GM12878 (cell line): ENCODE data around the gene ETNK2. TPM values are rescaled to one million over a fixed set of nuclear protein-coding genes. Genes with fewer than 3 reads are reported as not detected.

Source experiments
- ATAC-seq: fragments of 200-7000 bp; cut with Tn5 transposase; 3 replicates; pipeline ENCODE4 v1.9.1; 2020; ENCODE audit warnings: mild to moderate bottlenecking, moderate library complexity
- BruUV-seq: library from RNA; stranded (reverse); fragments of 400-500 nt; replicated peaks from 2 replicates; lab custom pipeline; 2021; lab: Mats Ljungman, UMichigan
- CTCF ChIA-PET: fragments of 300-600 bp; sonication (Branson Sonifier 250); formaldehyde crosslinking; extraction: SDS; loops from one replicate; lab custom pipeline; 2021; ENCODE audit warnings: inconsistent platforms; lab: Yijun Ruan, JAX
- POLR2A ChIA-PET: fragments of 350-600 bp; formaldehyde crosslinking; extraction: SDS; loops from one replicate; lab custom pipeline; 2021; ENCODE audit warnings: inconsistent platforms; lab: Charles Lee
- RAD21 ChIA-PET: fragments of 300-600 bp; sonication (Branson Sonifier 250); formaldehyde crosslinking; loops from one replicate; lab custom pipeline; 2023; ENCODE audit warnings: antibody characterized with exemption; ENCODE audit not compliant: unreplicated experiment; lab: Charles Lee
- SMC1A ChIA-PET: fragments of 300-600 bp; sonication (Branson Sonifier 250); formaldehyde crosslinking; loops from one replicate; lab custom pipeline; 2023; ENCODE audit not compliant: unreplicated experiment, uncharacterized antibody; lab: Charles Lee
- DNase-seq: peaks from one replicate; pipeline ENCODE4 v3.0.0-alpha.2; 2011; ENCODE audit warnings: low read depth, low spot score
- FAIRE-seq: peaks from 3 replicates; lab custom pipeline; 2011; peaks lifted over from hg19 to GRCh38; lab: Jason Lieb, UNC
- H2AFZ ChIP-seq: 2 replicates; pipeline ENCODE4 v1.6.0; 2011; ENCODE audit warnings: low read depth, low read length, control low read depth; ENCODE audit not compliant: control insufficient read depth
- H3K27ac ChIP-seq: 2 replicates; pipeline ENCODE4 v1.5.1; 2011; ENCODE audit warnings: control low read depth; ENCODE audit not compliant: control insufficient read depth, insufficient read depth
- H3K27me3 ChIP-seq, 2 experiments: replicated peaks in 1 of 2; 2 replicates each; pipeline versions ENCODE4 v1.6.0 to v1.6.1; 2011; ENCODE audit warnings: low read length in 1 of 2; ENCODE audit not compliant: control insufficient read depth in 2 of 2, insufficient read depth in 2 of 2
- H3K36me3 ChIP-seq, 2 experiments: 2 replicates each; pipeline ENCODE4 v1.5.1; 2011; ENCODE audit warnings: low read length in 1 of 2; ENCODE audit not compliant: control insufficient read depth in 2 of 2, insufficient read depth in 2 of 2
- H3K4me1 ChIP-seq: 2 replicates; pipeline ENCODE4 v1.6.1; 2011; ENCODE audit warnings: mild to moderate bottlenecking, low read length, moderate library complexity, mixed read lengths; ENCODE audit not compliant: control insufficient read depth, insufficient read depth
- H3K4me2 ChIP-seq: 2 replicates; pipeline ENCODE4 v1.6.0; 2011; ENCODE audit warnings: control low read depth; ENCODE audit not compliant: control insufficient read depth, insufficient read depth
- H3K4me3 ChIP-seq: fragments of 200-600 bp; sonication (generic); 2 replicates; pipeline ENCODE4 v1.5.1; 2016
- H3K79me2 ChIP-seq: 2 replicates; pipeline ENCODE4 v1.6.0; 2011; ENCODE audit warnings: low read length; ENCODE audit not compliant: control insufficient read depth, insufficient read depth
- H3K9ac ChIP-seq: 2 replicates; pipeline ENCODE4 v1.8.0; 2011; ENCODE audit warnings: low read length, control low read depth, mixed read lengths; ENCODE audit not compliant: control insufficient read depth, insufficient read depth
- H3K9me3 ChIP-seq: replicated peaks from 3 replicates; pipeline ENCODE4 v1.5.1; 2011; ENCODE audit warnings: mild to moderate bottlenecking, low read length; ENCODE audit not compliant: control insufficient read depth, insufficient read depth
- H4K20me1 ChIP-seq: 2 replicates; pipeline ENCODE4 v1.6.0; 2011; ENCODE audit not compliant: control insufficient read depth, insufficient read depth
- CREM ChIP-seq: IDR thresholded peaks from 2 replicates; pipeline ENCODE4 v1.6.1; 2014; ENCODE audit warnings: antibody characterized with exemption, low read depth
- EZH2 ChIP-seq: IDR thresholded peaks from 2 replicates; pipeline ENCODE4 v1.6.1; 2012; ENCODE audit warnings: low read depth, mild to moderate bottlenecking, control low read depth, inconsistent platforms, low read length, borderline replicate concordance; ENCODE audit not compliant: control insufficient read depth
- GATAD2B ChIP-seq: fragments of 450-650 bp; conservative IDR thresholded peaks from 2 replicates; pipeline ENCODE4 v1.6.1; 2017; ENCODE audit warnings: low read depth, mild to moderate bottlenecking, moderate library complexity
- KDM1A ChIP-seq: fragments of 200-600 bp; sonication (generic); IDR thresholded peaks from 2 replicates; pipeline ENCODE4 v1.6.1; 2016; ENCODE audit warnings: borderline replicate concordance
- MTA3 ChIP-seq: IDR thresholded peaks from 2 replicates; pipeline ENCODE4 v1.6.1; 2012; ENCODE audit warnings: low read length, inconsistent platforms, borderline replicate concordance
- NFXL1 ChIP-seq: fragments of 450-650 bp; IDR thresholded peaks from 2 replicates; pipeline ENCODE4 v1.6.1; 2017; ENCODE audit warnings: antibody characterized with exemption, mild to moderate bottlenecking, borderline replicate concordance
- POLR2AphosphoS5 ChIP-seq: IDR thresholded peaks from 2 replicates; pipeline ENCODE4 v1.6.1; 2011; ENCODE audit warnings: mild to moderate bottlenecking, low read length, inconsistent platforms
- RELA ChIP-seq: fragments of 450-650 bp; IDR thresholded peaks from 2 replicates; pipeline ENCODE4 v1.8.0; 2014; ENCODE audit warnings: borderline replicate concordance; ENCODE audit not compliant: partially characterized antibody
- YBX1 ChIP-seq: fragments of 450-650 bp; IDR thresholded peaks from 2 replicates; pipeline ENCODE4 v1.6.1; 2016; ENCODE audit warnings: antibody characterized with exemption
- WGBS: methylation state at CpG from one replicate; pipeline ENCODE4 v1.1.6; 2016; ENCODE audit warnings: low lambda C conversion rate; ENCODE audit not compliant: insufficient replicate concordance, insufficient coverage; ENCODE audit errors: missing lambda C conversion rate; 5-methylcytosine and 5-hydroxymethylcytosine counted together
- in situ Hi-C: fragments of 300-500 bp; cut with MboI; formaldehyde crosslinking; loops from 9 replicates; pipeline ENCODE4 v1.14.3; 2018; ENCODE audit warnings: mixed read lengths
- intact Hi-C: fragments of 100-400 bp; cut with micrococcal nuclease; formaldehyde crosslinking; loops from one replicate; pipeline ENCODE4 v1.14.2; 2022; ENCODE audit not compliant: unreplicated experiment
- polyA plus RNA-seq, 11 experiments: library from polyadenylated mRNA; depleted of rRNA in 4 of 11; unstranded in 6 of 11; stranded (reverse) in 5 of 11; fragments of >200 nt; fragmentation: Nextera tagmentation in 4 of 11; fragmentation: Illumina TruSeq in 1 of 11; extraction: Ambion mirVana in 4 of 11; extraction: Trizol in 1 of 11; gene quantifications; 1 replicate in 1 of 11; 2 replicates in 10 of 11; pipeline versions ENCODE4 v1.2.1 to v1.2.3, GENCODE V29; 2011 to 2016; ENCODE audit warnings: inconsistent platforms in 2 of 11, missing spikeins in 2 of 11, low read depth in 1 of 11
- total RNA-seq, 4 experiments: library from RNA; depleted of rRNA in 3 of 4; stranded (reverse); fragments of >200 nt in 3 of 4; fragmentation: Illumina TruSeq in 1 of 4; extraction: Trizol in 1 of 4; gene quantifications; 2 replicates each; pipeline versions ENCODE4 v1.2.1 to v1.2.3, GENCODE V29; 2013 to 2021
- TF ChIP-seq, protein P1 (sequence below): IDR thresholded peaks from 2 replicates; pipeline ENCODE4 v1.6.1; 2012; ENCODE audit warnings: low read depth, low read length, improper control_type of control experiment
- TF ChIP-seq, protein P2 (sequence below): fragments of 450-650 bp; formaldehyde crosslinking; IDR thresholded peaks from 2 replicates; pipeline ENCODE4 v1.4.0; 2020; ENCODE audit warnings: mild to moderate bottlenecking, moderate library complexity
- TF ChIP-seq, protein P3 (sequence below): fragments of 450-650 bp; IDR thresholded peaks from 2 replicates; pipeline ENCODE4 v1.6.1; 2017; ENCODE audit warnings: antibody characterized with exemption, mild to moderate bottlenecking, moderate library complexity

The ETNK2 gene
- total and polyA plus RNA-seq, 10 of the 15 experiments (the other 5 are each of a cell fraction or from before 2014, with no cell fraction given) = 0.14 TPM; not detected in 9

DNA sequence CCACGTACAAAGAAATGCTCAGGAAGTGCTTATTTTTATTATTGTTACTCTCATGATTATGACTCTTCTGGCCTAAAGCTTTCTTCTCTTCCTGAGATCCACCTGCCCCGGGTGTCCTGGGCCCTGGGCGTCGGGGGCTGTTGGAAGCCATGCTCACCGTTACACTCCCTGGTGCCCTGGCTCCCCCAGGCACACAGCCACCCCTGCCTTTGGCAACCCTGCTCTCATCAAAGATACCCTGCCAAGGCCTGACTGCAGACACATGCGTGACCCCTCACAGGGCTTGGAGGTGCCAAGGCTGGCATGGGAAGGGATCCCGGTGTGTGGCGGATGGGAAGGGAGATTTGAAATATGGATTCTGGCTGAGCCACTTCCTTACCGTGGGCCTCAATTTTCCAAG lies 47.7 kb upstream of the ETNK2 start (continued):
- no peak for TF ChIP-seq POLR2AphosphoS5
- TF ChIP-seq, protein P1, sequence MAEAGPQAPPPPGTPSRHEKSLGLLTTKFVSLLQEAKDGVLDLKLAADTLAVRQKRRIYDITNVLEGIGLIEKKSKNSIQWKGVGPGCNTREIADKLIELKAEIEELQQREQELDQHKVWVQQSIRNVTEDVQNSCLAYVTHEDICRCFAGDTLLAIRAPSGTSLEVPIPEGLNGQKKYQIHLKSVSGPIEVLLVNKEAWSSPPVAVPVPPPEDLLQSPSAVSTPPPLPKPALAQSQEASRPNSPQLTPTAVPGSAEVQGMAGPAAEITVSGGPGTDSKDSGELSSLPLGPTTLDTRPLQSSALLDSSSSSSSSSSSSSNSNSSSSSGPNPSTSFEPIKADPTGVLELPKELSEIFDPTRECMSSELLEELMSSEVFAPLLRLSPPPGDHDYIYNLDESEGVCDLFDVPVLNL = no peak
- TF ChIP-seq MTA3 = no peak

DNA sequence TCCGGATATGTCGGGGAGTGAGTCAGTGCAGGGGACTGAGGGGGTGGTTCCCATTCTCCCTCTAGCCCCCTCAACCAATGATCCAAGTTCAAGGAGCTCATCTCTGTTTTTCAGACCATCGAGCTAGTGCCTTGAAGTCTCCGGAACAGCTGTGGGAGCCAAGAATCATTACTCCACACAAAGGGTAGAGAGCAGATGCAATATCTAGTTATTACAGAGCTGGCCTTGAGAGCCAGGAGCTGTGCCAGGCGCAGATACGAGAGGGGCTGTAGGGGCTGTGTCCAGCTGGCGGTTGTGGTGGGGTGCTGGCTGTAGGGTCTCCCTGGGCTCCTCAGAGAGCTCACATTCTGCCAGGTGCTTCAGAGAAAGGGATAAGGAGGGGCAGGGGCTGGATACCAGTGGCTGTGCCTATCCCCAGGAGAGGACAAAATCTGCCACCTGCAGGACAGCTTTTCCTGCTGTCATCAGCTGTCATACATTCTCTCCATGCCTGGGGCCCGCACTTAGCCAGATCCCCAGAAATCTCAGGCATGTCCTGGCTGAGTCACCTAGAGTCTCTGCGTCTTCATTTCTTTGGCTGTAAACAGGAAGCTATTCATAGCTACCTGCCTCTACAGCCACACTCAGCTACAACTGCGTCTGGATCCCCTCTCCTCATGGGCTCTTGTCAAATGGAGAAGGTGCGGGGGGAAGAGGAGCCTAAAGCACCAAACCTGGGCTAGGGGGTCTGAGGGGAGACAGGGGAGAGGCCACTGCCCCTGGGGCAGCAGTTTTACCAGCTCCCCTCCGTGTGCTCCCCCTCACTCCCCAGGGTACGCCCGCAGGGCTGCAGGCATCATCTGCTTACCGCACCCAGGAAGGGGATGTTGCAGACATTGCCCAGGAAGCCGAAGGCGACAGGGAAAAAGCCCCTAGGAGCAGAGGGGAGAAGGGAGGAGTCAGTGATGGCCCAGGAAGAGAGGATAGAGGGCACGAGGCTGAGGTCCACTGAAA lies 46.8 kb upstream of the ETNK2 start:
- CTCF ChIA-PET = interaction anchor here (0.6 to 1.7 kb wide), 6 partner anchors 9 to 200 kb away, joined by 3 to 6 read pairs (median 3); no protein-coding TSS in a partner anchor
- DNase-seq = no peak
- TF ChIP-seq CREM = no peak
- no peak for TF ChIP-seq KDM1A
- TF ChIP-seq, protein P2, sequence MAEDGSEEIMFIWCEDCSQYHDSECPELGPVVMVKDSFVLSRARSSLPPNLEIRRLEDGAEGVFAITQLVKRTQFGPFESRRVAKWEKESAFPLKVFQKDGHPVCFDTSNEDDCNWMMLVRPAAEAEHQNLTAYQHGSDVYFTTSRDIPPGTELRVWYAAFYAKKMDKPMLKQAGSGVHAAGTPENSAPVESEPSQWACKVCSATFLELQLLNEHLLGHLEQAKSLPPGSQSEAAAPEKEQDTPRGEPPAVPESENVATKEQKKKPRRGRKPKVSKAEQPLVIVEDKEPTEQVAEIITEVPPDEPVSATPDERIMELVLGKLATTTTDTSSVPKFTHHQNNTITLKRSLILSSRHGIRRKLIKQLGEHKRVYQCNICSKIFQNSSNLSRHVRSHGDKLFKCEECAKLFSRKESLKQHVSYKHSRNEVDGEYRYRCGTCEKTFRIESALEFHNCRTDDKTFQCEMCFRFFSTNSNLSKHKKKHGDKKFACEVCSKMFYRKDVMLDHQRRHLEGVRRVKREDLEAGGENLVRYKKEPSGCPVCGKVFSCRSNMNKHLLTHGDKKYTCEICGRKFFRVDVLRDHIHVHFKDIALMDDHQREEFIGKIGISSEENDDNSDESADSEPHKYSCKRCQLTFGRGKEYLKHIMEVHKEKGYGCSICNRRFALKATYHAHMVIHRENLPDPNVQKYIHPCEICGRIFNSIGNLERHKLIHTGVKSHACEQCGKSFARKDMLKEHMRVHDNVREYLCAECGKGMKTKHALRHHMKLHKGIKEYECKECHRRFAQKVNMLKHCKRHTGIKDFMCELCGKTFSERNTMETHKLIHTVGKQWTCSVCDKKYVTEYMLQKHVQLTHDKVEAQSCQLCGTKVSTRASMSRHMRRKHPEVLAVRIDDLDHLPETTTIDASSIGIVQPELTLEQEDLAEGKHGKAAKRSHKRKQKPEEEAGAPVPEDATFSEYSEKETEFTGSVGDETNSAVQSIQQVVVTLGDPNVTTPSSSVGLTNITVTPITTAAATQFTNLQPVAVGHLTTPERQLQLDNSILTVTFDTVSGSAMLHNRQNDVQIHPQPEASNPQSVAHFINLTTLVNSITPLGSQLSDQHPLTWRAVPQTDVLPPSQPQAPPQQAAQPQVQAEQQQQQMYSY (CRISPR knock-in tag) = no peak
- no peak for TF ChIP-seq GATAD2B
- TF ChIP-seq EZH2 = no peak
- TF ChIP-seq, protein P3, sequence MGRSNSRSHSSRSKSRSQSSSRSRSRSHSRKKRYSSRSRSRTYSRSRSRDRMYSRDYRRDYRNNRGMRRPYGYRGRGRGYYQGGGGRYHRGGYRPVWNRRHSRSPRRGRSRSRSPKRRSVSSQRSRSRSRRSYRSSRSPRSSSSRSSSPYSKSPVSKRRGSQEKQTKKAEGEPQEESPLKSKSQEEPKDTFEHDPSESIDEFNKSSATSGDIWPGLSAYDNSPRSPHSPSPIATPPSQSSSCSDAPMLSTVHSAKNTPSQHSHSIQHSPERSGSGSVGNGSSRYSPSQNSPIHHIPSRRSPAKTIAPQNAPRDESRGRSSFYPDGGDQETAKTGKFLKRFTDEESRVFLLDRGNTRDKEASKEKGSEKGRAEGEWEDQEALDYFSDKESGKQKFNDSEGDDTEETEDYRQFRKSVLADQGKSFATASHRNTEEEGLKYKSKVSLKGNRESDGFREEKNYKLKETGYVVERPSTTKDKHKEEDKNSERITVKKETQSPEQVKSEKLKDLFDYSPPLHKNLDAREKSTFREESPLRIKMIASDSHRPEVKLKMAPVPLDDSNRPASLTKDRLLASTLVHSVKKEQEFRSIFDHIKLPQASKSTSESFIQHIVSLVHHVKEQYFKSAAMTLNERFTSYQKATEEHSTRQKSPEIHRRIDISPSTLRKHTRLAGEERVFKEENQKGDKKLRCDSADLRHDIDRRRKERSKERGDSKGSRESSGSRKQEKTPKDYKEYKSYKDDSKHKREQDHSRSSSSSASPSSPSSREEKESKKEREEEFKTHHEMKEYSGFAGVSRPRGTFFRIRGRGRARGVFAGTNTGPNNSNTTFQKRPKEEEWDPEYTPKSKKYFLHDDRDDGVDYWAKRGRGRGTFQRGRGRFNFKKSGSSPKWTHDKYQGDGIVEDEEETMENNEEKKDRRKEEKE = no peak
- TF ChIP-seq NFXL1 = no peak
- TF ChIP-seq RELA = no peak
- no peak for TF ChIP-seq YBX1

More for the DNA sequence above, 46.8 kb upstream of the ETNK2 start:
- BruUV-seq = no TSS peak
- WGBS = 31% methylated on average over 17 of the region's 18 CpGs
- POLR2A ChIA-PET = no interaction called here
- ATAC-seq = no peak
- no peak for FAIRE-seq
- no peak overlapping the region for H2AFZ ChIP-seq
- H4K20me1 ChIP-seq = no peaks in the 10 kb centered on the region
- H3K79me2 ChIP-seq = no peaks in the 10 kb centered on the region
- RAD21 ChIA-PET = interaction anchor here (0.5 kb wide), 1 partner anchor 454 kb away, joined by 4 read pairs; no protein-coding TSS in a partner anchor
- SMC1A ChIA-PET = interaction anchor here (0.9 to 1.7 kb wide), 5 partner anchors 12 to 164 kb away, joined by 3 to 7 read pairs (median 3); no protein-coding TSS in a partner anchor
- in situ Hi-C loops = no loop called here
- no peak overlapping the region for H3K27ac ChIP-seq
- intact Hi-C loops = no loop called here
- no peak overlapping the region for H3K4me3 ChIP-seq
- peaks cover 0 to 2% of the 10 kb centered on the region in 2 experiments; a peak in 2 of 4 replicates for H3K27me3 ChIP-seq
- no peak overlapping the region for H3K4me2 ChIP-seq
- H3K9ac ChIP-seq = no peak overlapping the region
- no peaks in the 10 kb centered on the region for H3K36me3 ChIP-seq
- no peaks in the 10 kb centered on the region for H3K4me1 ChIP-seq
- H3K9me3 ChIP-seq = no peaks in the 10 kb centered on the region
